ENCODE data around the gene TLCD2. TPM values are rescaled to one million over a fixed set of nuclear protein-coding genes. Genes with fewer than 3 reads are reported as not detected.
A peak's percentile ranks its signal among the peaks of the same experiment; 100 is the strongest.

Gene TLCD2
- total and polyA plus RNA-seq, 2 of the 13 experiments (the other 11 are each of a cell fraction or from before 2014, with no cell fraction given): 0.90 to 1.1 TPM

- peak; percentile 72 for TF ChIP-seq ZHX2 (IDR thresholded peaks at IDR 0.05; ENCODE audit: low read depth)
- TF ChIP-seq ZHX2 (CRISPR knock-in tag; IDR thresholded peaks at IDR 0.05; ENCODE audit: borderline replicate concordance): no peak
- 0 out of 2 replicates have a peak, but pooled peaks have one; percentile 29 for TF ChIP-seq KAT8 (CRISPR knock-in tag; IDR thresholded peaks at IDR 0.05)
- TF ChIP-seq HHEX (CRISPR knock-in tag; IDR thresholded peaks at IDR 0.05): no peak
- no peak for TF ChIP-seq POGK (CRISPR knock-in tag; conservative IDR thresholded peaks at IDR 0.05)
- 0 out of 2 replicates have a peak, but pooled peaks have one; percentile 20 for TF ChIP-seq IKZF5 (CRISPR knock-in tag; IDR thresholded peaks at IDR 0.05)
- TF ChIP-seq SPEN (CRISPR knock-in tag; IDR thresholded peaks at IDR 0.05; ENCODE audit: low read depth): peak; percentile 71; the same call in 1 of the 2 replicates
- no peak for TF ChIP-seq RNF2 (conservative IDR thresholded peaks at IDR 0.05; ENCODE audit: low read depth)
- peak; percentile 79 for TF ChIP-seq MNT (IDR thresholded peaks at IDR 0.05)
- TF ChIP-seq TEAD2 (CRISPR knock-in tag; IDR thresholded peaks at IDR 0.05): peak; percentile 90; the same call in 1 of the 2 replicates
- TF ChIP-seq, protein P1, sequence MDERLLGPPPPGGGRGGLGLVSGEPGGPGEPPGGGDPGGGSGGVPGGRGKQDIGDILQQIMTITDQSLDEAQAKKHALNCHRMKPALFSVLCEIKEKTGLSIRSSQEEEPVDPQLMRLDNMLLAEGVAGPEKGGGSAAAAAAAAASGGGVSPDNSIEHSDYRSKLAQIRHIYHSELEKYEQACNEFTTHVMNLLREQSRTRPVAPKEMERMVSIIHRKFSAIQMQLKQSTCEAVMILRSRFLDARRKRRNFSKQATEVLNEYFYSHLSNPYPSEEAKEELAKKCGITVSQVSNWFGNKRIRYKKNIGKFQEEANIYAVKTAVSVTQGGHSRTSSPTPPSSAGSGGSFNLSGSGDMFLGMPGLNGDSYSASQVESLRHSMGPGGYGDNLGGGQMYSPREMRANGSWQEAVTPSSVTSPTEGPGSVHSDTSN (CRISPR knock-in tag; IDR thresholded peaks at IDR 0.05): 0 out of 2 replicates have a peak, but pooled peaks have one; percentile 40
- no peak for TF ChIP-seq NONO (IDR thresholded peaks at IDR 0.05)
- TF ChIP-seq NONO (CRISPR knock-in tag; conservative IDR thresholded peaks at IDR 0.05): peak; percentile 81
- TF ChIP-seq ZGPAT (CRISPR knock-in tag; IDR thresholded peaks at IDR 0.05): peak; percentile 74; the same call in 1 of the 2 replicates
- TF ChIP-seq NFYC (CRISPR knock-in tag; IDR thresholded peaks at IDR 0.05): peak; percentile 49; the same call in 1 of the 2 replicates
- 0 out of 2 replicates have a peak, but pooled peaks have one; percentile 40 for TF ChIP-seq POLR2G (IDR thresholded peaks at IDR 0.05; ENCODE audit: low read depth, low read length)
- TF ChIP-seq NFYB (CRISPR knock-in tag; IDR thresholded peaks at IDR 0.05): peak; percentile 8; the same call in 1 of the 2 replicates
Measured at GRCh38 chr17:1714427-1714979, 4.3 kb upstream of the TLCD2 start (continued).

Measured in HepG2 (cell line).